VCaP (cell line): Measurements from ENCODE around the gene ADAM8.

ENCODE experiments used
- H3K27ac ChIP-seq: fragments of 450-650 bp; 2 replicates; pipeline ENCODE4 v1.5.1; 2017
- TF ChIP-seq, protein P1 (sequence below): fragments of 450-650 bp; conservative IDR thresholded peaks from 2 replicates; pipeline ENCODE4 v1.5.1; 2017; ENCODE audit warnings: mild to moderate bottlenecking, moderate library complexity

Gene ADAM8

DNA sequence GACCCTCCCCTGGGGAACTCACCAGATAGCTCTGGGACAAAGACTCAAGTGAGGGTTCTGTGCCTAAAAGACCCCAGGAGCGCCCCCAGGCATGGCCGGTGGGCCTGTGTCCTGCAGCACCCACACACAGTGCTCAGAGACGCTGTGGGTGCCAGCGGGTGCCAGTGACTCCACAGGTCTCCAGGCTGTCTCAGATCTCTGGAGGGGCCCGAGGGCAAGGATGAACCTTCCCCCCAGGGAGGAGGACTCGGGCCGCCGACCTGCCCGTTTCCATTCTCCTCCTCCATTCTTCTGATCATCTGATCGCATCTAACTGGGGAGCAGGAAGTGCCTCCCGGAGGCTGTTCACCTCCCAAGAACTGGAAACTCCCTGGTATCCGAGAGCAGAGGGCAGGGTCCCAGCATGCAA is 980 bp downstream of the ADAM8 start:
- no peak overlapping the region for H3K27ac ChIP-seq
- TF ChIP-seq, protein P1, sequence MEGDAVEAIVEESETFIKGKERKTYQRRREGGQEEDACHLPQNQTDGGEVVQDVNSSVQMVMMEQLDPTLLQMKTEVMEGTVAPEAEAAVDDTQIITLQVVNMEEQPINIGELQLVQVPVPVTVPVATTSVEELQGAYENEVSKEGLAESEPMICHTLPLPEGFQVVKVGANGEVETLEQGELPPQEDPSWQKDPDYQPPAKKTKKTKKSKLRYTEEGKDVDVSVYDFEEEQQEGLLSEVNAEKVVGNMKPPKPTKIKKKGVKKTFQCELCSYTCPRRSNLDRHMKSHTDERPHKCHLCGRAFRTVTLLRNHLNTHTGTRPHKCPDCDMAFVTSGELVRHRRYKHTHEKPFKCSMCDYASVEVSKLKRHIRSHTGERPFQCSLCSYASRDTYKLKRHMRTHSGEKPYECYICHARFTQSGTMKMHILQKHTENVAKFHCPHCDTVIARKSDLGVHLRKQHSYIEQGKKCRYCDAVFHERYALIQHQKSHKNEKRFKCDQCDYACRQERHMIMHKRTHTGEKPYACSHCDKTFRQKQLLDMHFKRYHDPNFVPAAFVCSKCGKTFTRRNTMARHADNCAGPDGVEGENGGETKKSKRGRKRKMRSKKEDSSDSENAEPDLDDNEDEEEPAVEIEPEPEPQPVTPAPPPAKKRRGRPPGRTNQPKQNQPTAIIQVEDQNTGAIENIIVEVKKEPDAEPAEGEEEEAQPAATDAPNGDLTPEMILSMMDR: no peak

DNA sequence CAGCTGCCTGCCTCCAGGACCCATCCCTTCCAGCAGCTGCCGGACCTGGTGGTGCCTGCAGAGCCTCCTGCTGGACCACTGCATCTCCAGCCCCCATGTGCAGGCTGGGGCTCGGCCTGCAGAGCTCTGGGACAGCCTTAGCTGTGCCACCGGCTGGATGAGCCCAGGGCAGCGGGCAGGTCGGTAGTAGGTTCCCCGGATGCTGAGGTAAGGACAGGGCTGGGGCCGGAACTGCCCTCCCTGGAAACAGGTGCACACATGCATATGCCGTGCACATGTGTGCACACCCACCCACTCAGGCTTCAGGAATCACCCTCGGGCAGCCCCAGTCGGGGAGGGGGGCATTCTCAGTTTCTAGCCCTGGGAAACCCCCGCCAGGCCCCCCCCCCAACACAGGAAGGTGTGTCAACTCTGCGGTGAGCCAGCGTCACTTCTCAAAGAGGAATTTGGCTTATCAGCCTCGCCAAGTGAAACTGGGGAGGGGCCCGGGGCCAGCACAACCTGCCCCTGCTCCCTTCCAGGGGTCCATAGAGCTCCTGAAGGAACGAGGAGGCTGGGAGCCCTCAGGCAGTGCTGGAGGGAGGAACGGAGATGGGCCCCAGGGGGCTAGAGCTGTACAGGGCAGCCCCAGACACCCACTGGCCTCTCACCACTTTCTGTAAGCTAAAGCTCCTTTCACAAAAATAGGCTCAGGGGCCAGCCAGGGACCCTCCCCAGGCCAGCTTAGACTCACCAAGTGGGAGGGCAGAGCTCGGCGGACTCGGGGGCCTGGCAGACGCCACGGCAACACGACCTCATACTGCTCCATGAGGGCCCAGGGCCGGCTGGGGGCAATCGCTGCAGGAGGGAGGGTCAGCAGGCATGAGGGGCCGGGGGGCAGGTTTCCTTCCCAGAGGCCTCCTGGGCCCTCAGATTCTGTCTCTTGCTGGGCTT is 1.7 kb downstream of the ADAM8 start:
- no peak overlapping the region for H3K27ac ChIP-seq
- TF ChIP-seq, protein P1: no peak

DNA sequence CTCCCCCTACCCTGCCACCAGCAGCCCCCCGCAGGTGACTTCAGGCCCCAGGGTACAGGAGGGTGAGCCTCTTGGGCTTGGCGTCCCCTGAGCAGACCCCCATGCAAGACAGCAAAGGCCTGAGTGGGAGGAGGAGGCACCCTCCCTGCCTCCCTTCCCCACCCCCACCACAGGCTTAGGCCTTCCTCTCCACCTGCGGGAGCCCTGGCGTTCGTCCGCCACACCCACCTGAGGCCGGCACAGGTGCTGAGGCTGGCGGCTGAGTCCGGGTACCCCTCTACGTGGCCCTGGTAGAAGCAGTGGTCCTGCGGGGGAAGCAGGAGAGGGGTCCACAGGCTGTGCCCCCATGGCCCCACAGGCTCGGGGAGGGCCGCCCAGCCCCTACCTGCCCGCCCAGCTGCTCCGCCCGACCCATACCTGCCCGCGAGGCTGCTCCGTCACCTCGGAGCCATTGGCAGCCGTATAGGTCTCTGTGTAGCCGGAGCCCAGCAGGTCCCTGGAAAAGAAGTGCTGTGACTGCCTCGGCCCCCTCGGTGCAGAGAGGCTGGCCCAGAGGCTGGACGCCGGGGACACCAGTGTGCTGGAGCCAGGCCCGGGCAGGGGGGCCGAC is 3.0 kb downstream of the ADAM8 start:
- H3K27ac ChIP-seq: no peak overlapping the region
- TF ChIP-seq, protein P1: no peak

DNA sequence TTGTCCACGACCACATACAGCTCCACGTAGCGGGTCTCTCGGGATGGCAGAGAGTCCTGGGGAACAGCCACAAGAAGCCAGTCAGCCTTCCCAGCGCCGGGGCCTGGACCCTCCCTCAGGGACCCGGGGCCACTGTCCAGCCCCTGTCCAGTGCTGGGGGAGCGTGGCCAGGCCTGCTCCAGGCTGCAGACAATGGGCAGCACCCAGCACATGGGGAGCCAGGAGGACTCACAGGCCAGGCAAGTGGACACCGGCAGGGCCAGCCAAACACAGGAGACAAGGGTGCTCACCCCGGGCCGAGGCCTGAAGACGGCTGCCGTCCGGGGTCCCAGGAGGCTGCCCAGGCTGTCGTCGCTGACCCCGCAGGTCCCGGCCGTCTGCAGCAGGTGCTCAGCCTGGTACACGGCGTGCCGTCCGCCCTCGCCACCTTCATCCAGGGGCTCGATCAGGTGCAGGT is 3.7 kb downstream of the ADAM8 start:
- TF ChIP-seq, protein P1: no peak
- H3K27ac ChIP-seq: no peak overlapping the region

DNA sequence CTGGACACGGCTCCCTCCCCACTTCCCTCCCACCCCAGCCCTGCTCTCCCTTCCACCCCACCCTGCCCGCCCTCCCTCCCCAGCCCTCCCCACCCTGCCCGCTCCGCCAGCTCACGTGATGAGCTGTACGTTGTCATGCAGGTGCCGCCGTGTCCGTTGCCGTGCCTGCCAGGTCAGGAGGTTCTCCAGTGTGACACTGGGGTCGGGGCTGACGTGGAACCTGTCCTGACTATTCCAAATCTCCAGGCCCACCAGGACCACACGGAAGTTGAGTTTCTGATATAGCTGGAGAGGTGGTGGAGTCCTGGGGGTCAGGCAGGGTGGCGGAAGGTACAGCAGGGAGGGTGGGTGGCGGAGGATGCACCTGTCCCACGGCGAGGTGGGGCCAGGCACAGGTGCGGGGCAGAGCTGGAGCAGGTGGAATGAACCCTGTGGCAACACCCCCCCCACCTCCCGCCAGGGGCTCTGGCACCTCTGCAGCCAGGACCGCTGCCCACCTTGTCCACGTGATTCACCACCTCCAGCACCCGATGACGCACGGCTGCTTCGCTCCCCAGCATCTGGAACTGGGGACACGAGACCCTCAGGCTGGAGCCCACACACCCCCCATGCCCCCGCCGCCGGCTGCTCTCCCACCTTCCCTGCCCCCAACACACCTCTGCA is 4.2 kb downstream of the ADAM8 start:
- H3K27ac ChIP-seq: no peak overlapping the region
- TF ChIP-seq, protein P1: no peak

DNA sequence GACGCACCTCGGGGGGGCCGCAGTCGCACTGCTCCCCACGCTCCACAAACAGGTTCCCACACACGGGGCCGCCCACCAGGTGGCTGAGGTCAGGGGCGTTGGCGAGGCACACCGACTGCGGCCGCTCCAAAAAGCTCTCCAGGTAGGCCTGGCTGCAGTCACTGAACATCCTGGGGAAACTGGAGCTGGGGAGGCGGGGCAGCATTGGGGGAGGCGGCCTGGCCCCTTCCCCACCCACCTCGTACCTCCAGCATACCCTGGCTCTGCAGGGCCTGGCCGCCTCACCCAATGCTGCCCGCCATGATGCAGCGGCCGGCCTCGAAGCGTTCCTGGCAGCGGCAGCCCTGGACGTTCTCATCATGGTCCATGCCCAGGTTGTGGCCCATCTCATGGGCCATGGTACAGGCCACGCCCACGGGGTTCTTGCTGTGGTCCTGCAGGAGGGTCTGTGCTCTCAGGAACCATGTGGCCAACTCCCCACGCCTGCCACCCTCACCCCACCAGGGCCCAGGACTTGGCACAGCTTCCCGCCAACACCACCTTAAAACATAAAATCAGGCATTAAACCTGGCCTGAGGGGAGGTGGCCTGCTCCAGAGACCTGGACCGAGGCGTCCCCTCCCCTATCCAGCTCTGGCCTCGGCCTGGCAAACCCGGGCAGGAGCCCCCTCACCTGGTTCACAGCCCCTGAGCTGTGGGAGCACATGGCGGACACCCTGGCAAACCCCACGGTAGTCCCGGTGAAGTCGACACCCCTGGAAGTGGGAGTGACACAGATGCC is 5.0 kb downstream of the ADAM8 start:
- no peak overlapping the region for H3K27ac ChIP-seq
- TF ChIP-seq, protein P1: no peak
